AG10803 (cell line): ENCODE results near the gene S100Z.

Experiments used
- DNase-seq: peaks from one replicate; pipeline ENCODE4 v3.0.0; 2010; ENCODE audit warnings: low read depth
- H3K4me3 ChIP-seq: 2 replicates; pipeline ENCODE4 v1.5.1; 2011; ENCODE audit warnings: mild to moderate bottlenecking, low read length, control low read depth
- TF ChIP-seq, protein P1 (sequence below): conservative IDR thresholded peaks from 2 replicates; pipeline ENCODE4 v1.5.1; 2011; ENCODE audit warnings: mild to moderate bottlenecking, low read length, control low read depth, inconsistent platforms

S100Z gene

DNA sequence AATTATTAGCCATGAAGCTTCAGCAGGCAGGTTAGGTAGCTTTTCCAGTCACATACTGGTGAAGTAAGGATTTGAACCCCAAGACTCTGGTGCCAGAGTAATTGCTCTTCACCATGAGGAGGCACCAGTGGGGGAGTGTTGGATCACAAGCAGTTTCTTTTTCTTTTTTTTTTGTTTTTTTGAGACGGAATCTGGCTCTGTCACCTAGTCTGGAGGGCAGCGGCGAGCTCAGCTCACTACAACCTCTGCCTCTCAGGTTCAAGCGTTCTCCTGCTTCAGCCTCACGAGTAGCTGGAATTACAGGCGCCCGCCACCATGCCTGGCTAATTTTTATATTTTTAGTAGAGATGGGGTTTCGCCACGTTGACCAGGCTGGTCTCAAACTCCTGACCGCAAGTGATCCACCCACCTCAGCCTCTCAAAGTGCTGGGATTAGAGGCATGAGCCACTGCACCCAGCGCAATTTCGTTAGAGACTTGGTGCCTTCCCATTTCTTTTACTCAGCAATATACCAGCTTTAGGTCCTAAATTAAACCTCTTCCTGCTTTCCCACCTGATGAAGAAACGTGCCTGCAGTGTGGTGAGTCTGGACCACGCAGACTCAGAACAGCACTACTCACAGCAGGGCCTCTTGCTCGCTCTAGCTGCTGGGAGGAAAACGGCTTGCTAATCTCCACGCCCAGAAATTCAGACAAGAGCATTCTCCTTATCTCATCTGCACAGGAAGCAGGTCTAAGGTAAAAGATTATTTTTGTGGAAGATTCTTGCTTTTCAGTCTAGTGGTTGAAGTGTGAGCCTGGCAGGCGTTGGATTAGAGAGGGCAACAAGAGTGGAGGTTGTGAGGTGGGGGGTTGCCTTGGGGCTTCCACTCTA, at the start of gene S100Z:
TSS of gene S100Z (plus strand) at position 596 of the 873 bp plus-strand sequence. CDS start 25,346 bp downstream, outside the sequence.
- DNase-seq = no peak
- H3K4me3 ChIP-seq = no peak within 1 kb of the TSS

DNA sequence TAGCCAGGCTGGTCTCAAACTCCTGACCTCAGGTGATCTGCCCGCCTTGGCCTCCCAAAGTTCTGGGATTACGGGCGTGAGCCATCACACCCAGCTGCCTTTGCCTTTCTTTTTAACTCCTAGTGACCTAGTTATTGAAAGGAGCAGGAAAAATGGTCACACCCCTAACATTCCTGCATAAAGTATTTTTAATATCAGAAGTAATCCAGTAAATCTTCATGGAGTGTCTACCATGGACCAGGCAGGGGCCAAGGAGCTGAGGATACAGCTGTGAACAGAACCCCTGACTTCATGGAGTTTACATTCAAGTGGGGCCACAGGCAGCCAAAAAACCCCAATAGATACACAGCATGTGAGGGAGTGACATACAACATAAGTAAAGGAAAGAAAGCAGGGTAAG, 49.2 kb upstream of the S100Z start:
- H3K4me3 ChIP-seq = no peak overlapping the region

More for the DNA sequence above, at the start of gene S100Z:
- TF ChIP-seq, protein P1, sequence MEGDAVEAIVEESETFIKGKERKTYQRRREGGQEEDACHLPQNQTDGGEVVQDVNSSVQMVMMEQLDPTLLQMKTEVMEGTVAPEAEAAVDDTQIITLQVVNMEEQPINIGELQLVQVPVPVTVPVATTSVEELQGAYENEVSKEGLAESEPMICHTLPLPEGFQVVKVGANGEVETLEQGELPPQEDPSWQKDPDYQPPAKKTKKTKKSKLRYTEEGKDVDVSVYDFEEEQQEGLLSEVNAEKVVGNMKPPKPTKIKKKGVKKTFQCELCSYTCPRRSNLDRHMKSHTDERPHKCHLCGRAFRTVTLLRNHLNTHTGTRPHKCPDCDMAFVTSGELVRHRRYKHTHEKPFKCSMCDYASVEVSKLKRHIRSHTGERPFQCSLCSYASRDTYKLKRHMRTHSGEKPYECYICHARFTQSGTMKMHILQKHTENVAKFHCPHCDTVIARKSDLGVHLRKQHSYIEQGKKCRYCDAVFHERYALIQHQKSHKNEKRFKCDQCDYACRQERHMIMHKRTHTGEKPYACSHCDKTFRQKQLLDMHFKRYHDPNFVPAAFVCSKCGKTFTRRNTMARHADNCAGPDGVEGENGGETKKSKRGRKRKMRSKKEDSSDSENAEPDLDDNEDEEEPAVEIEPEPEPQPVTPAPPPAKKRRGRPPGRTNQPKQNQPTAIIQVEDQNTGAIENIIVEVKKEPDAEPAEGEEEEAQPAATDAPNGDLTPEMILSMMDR = no peak

DNA sequence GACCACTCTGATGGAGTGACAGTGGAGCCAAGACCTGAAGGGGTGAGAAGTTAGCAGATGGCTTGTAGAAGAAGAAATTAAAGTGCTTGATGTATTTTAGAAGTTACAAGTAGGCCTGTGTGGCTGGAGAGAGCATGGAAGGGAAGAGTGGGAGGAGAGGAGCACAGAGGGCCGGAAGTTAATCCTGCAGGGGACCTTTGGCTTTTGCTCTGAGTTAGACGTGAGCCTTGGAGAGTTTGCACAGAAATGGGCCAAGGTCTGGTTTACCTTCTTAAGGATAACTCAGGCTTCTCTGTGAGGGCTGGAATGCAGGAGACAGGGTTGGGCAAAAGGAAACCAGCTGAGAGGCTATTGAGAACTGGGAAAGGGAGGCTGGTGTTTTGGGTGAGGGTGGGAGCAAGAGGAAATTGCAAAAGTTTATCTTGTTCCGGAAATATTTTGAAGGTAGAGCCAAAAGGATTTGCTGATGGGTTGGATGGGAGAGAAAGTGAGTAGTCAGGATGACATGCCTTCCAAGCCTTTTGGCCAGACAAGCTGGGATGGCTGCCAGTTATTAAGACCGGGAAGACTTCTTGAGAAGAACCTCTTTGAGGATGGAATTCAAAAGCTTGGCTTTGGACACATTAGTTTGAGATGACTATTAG, 48.5 kb upstream of the S100Z start:
- TF ChIP-seq, protein P1 = no peak
- no peak overlapping the region for H3K4me3 ChIP-seq
- DNase-seq = peak; percentile 87

More for the DNA sequence above, 49.2 kb upstream of the S100Z start:
- TF ChIP-seq, protein P1 = no peak
- DNase-seq = no peak

DNA sequence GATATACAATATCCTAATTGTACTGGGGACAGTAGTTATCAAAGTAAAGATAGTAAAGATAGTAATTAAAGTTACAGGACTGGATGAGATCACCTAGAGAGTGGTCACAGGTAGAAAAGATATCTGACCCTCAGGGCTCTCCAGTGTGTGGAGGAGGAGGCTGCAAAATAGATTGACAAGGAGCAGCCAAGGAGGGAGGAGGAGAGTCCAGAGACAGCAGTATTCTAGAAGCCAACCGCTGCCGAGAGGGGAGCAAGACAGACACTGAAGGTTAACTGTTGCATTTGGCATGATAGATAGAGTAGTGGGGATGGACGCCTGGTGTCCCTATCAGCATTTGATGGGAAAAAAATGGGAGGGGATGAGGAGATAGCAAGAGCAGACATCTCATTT, 48.0 kb upstream of the S100Z start:
- H3K4me3 ChIP-seq = no peak overlapping the region
- TF ChIP-seq, protein P1 = no peak
- no peak for DNase-seq

DNA sequence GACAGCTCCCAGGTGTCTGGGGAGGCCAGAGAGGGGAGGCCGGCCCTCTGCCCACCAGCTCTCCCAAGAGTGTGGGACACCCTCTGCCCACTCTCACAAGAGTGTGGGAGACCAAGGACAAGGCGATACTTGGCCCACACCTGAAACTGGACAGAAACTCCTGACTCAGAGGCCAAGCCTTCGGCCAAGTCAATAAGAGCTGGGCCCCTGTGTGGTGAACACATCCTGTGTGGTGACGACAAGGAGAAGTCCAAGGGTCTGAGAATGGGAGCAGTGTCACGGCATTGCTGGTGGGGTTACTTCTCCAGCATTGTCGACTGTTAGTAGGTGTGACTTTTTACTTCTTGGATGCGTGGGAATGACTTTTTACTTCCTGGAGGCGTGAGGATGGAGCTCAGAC, 45.5 kb upstream of the S100Z start:
- no peak overlapping the region for H3K4me3 ChIP-seq
- DNase-seq = no peak
- TF ChIP-seq, protein P1 = no peak

DNA sequence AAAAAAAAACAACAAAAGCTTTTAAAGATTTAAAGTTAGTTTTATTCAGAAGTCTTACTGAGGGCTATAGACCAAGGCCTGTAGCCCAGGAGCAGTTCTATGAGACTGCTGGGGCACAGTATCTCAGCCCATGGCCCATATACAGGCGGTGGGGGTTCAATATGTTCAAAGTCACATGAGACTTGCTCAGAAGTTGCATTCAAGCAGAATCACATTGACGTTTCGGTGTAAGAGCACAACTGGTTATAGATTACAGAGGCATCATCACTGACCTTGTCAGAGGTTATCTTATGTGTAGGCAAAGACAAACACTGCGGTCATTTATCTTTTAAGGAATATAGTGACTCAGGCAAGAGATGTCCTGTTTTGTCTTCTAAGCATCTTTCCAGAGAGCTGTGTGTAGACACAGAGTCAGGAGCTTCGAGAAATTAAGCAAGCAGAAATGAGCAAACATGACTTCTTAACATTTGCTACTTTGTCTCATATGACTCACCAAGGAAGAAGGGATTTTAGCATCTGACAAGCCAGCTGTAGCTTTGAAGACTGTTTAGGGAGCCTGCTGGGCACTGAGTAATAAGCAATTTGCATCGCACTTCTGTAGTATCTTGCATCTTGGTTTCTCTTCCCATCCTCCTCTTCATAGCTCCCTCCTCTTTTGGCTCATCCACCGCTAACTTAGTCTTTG, 43.9 kb upstream of the S100Z start:
- no peak overlapping the region for H3K4me3 ChIP-seq
- peak; percentile 92 for DNase-seq
- TF ChIP-seq, protein P1 = no peak
